Astrocyte (in vitro differentiated cells and primary cell): ENCODE data around the gene FLNC.

Experiments used
- CTCF ChIP-seq: IDR thresholded peaks from 2 replicates; pipeline ENCODE4 v1.5.1; 2011; ENCODE audit warnings: low read depth, mild to moderate bottlenecking, inconsistent platforms, low read length, moderate library complexity; ENCODE audit not compliant: insufficient read depth
- EZH2 ChIP-seq: IDR thresholded peaks from 2 replicates; pipeline ENCODE4 v1.6.1; 2012; ENCODE audit warnings: mild to moderate bottlenecking, low read length, inconsistent platforms; ENCODE audit not compliant: insufficient read depth

GRCh38 chr7:128844777-128845311 is 14.6 kb downstream of the FLNC start:
- TF ChIP-seq CTCF = no peak
- TF ChIP-seq EZH2 = no peak
